ENCODE data around the gene PLPPR1. TPM values are rescaled to one million over a fixed set of nuclear protein-coding genes. Genes with fewer than 3 reads are reported as not detected.

PLPPR1 gene
- total RNA-seq, 4 donors from 2014 or later = 0.41 TPM; not detected in 3

- H3K9me3 ChIP-seq = no peaks in the 10 kb centered on the region
- no peak for DNase-seq
- no peaks in the 10 kb centered on the region for H3K27me3 ChIP-seq
- no peaks in the 10 kb centered on the region for H3K36me3 ChIP-seq
- no peak overlapping the region for H3K4me3 ChIP-seq
- intact Hi-C loops (cut with DNase I; ENCODE audit: low total_unique reads) = no loop called here
- TF ChIP-seq POLR2A (IDR thresholded peaks at IDR 0.05) = no peak
- no peak for TF ChIP-seq CTCF (IDR thresholded peaks at IDR 0.05)
- H3K4me1 ChIP-seq = no peaks in the 10 kb centered on the region
- no peak overlapping the region for H3K27ac ChIP-seq
Measured at GRCh38 chr9:101092922-101093321, 64.4 kb downstream of the PLPPR1 start.

- no peaks in the 10 kb centered on the region for H3K36me3 ChIP-seq
- intact Hi-C loops (cut with DNase I; ENCODE audit: low total_unique reads) = no loop called here
- no peak for TF ChIP-seq CTCF (IDR thresholded peaks at IDR 0.05)
- TF ChIP-seq POLR2A (IDR thresholded peaks at IDR 0.05) = no peak
- no peak overlapping the region for H3K27ac ChIP-seq
- no peak overlapping the region for H3K4me3 ChIP-seq
- DNase-seq = no peak
- H3K4me1 ChIP-seq = no peaks in the 10 kb centered on the region
- no peaks in the 10 kb centered on the region for H3K9me3 ChIP-seq
- no peaks in the 10 kb centered on the region for H3K27me3 ChIP-seq
Measured at GRCh38 chr9:101093620-101094019, 65.1 kb downstream of the PLPPR1 start.

- Histone ChIP-seq H3K4me1 (no peaks in the 10 kb centered on the region), H3K4me3 (no peak overlapping the region), H3K36me3 (no peaks in the 10 kb centered on the region), H3K27ac (no peak overlapping the region), H3K9me3 (no peaks in the 10 kb centered on the region), H3K27me3 (no peaks in the 10 kb centered on the region)
- DNase-seq = no peak
- intact Hi-C loops (cut with DNase I; ENCODE audit: low total_unique reads) = no loop called here
- TF ChIP-seq CTCF (IDR thresholded peaks at IDR 0.05) = no peak
- TF ChIP-seq POLR2A (IDR thresholded peaks at IDR 0.05) = no peak
Measured at GRCh38 chr9:101094686-101095085, 66.2 kb downstream of the PLPPR1 start.

- H3K4me3 ChIP-seq = no peak overlapping the region
- no peaks in the 10 kb centered on the region for H3K36me3 ChIP-seq
- intact Hi-C loops (cut with DNase I; ENCODE audit: low total_unique reads) = no loop called here
- no peak overlapping the region for H3K27ac ChIP-seq
- H3K4me1 ChIP-seq = no peaks in the 10 kb centered on the region
- TF ChIP-seq CTCF (IDR thresholded peaks at IDR 0.05) (no peak), POLR2A (IDR thresholded peaks at IDR 0.05) (no peak)
- no peaks in the 10 kb centered on the region for H3K9me3 ChIP-seq
- no peak for DNase-seq
- no peaks in the 10 kb centered on the region for H3K27me3 ChIP-seq
Measured at GRCh38 chr9:101097210-101097609, 68.7 kb downstream of the PLPPR1 start.

GRCh38 chr9:101098392-101098791 is 69.9 kb downstream of the PLPPR1 start:
- H3K36me3 ChIP-seq = no peaks in the 10 kb centered on the region
- H3K27me3 ChIP-seq = no peaks in the 10 kb centered on the region
- TF ChIP-seq CTCF (IDR thresholded peaks at IDR 0.05) (no peak), POLR2A (IDR thresholded peaks at IDR 0.05) (no peak)

More at GRCh38 chr9:101098392-101098791, 69.9 kb downstream of the PLPPR1 start:
- H3K27ac ChIP-seq = no peak overlapping the region
- no peak for DNase-seq
- intact Hi-C loops (cut with DNase I; ENCODE audit: low total_unique reads) = no loop called here
- no peaks in the 10 kb centered on the region for H3K4me1 ChIP-seq
- H3K4me3 ChIP-seq = no peak overlapping the region
- H3K9me3 ChIP-seq = no peaks in the 10 kb centered on the region
